ENCODE measurements around the gene SAYSD1.

SAYSD1 gene

GRCh38 chr6:39065561-39065960, 49.4 kb downstream of the SAYSD1 start:
- DNase-seq (ENCODE audit: low read depth), result no peak
- no peak overlapping the region for H3K4me3 ChIP-seq (ENCODE audit: low read depth, low read length)
- TF ChIP-seq, protein P1, sequence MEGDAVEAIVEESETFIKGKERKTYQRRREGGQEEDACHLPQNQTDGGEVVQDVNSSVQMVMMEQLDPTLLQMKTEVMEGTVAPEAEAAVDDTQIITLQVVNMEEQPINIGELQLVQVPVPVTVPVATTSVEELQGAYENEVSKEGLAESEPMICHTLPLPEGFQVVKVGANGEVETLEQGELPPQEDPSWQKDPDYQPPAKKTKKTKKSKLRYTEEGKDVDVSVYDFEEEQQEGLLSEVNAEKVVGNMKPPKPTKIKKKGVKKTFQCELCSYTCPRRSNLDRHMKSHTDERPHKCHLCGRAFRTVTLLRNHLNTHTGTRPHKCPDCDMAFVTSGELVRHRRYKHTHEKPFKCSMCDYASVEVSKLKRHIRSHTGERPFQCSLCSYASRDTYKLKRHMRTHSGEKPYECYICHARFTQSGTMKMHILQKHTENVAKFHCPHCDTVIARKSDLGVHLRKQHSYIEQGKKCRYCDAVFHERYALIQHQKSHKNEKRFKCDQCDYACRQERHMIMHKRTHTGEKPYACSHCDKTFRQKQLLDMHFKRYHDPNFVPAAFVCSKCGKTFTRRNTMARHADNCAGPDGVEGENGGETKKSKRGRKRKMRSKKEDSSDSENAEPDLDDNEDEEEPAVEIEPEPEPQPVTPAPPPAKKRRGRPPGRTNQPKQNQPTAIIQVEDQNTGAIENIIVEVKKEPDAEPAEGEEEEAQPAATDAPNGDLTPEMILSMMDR (conservative IDR thresholded peaks at IDR 0.05; ENCODE audit: low read depth, low read length), result no peak

GRCh38 chr6:39063526-39063925, 51.5 kb downstream of the SAYSD1 start:
- no peak overlapping the region for H3K4me3 ChIP-seq (ENCODE audit: low read depth, low read length)
- TF ChIP-seq, protein P1 (conservative IDR thresholded peaks at IDR 0.05; ENCODE audit: low read depth, low read length), result no peak

DNA sequence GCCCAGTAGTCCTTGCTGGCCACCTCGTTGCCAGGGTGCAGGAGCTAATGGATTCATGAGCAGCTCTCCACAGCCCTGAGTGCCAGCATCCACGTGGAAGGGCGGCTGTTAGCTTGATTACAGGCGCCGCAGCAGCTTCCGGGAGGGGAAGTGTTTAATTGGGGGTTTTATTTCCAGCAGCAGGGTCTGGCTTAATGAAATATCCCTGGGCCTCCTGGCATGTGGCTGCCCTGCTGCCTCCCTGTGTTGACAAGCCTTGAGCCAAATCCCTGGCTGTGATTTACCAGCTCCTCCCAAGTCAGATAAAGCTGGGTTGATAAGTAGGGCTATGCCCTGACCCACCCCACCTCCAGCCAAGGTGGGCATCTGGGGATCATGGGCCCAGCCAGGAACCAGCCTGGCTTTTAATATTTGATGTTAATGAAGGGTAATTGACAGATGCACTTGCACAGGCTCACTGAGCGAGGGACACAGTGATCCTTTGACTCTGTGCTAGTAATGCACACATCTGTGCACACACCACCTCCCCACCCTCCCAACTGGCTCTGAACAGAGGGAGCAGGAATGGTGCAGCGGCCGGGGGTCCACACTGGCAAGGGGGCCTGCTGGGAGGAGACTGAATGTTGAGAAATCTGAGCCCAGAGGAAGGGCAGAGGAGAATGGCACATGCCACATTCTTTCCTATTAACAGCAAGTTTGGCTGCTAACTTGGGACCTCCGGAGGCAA, 52.8 kb downstream of the SAYSD1 start:
- TF ChIP-seq, protein P1 (conservative IDR thresholded peaks at IDR 0.05; ENCODE audit: low read depth, low read length), result no peak

More at GRCh38 chr6:39063526-39063925, 51.5 kb downstream of the SAYSD1 start:
- no peak for DNase-seq (ENCODE audit: low read depth)

GRCh38 chr6:39061588-39061987, 53.4 kb downstream of the SAYSD1 start:
- H3K4me3 ChIP-seq (ENCODE audit: low read depth, low read length), result no peak overlapping the region
- DNase-seq (ENCODE audit: low read depth), result no peak
- TF ChIP-seq, protein P1 (conservative IDR thresholded peaks at IDR 0.05; ENCODE audit: low read depth, low read length), result no peak

More for the DNA sequence above, 52.8 kb downstream of the SAYSD1 start:
- no peak overlapping the region for H3K4me3 ChIP-seq (ENCODE audit: low read depth, low read length)
- DNase-seq (ENCODE audit: low read depth), result no peak

- no peak for DNase-seq (ENCODE audit: low read depth)
- no peak overlapping the region for H3K4me3 ChIP-seq (ENCODE audit: low read depth, low read length)
- TF ChIP-seq, protein P1 (conservative IDR thresholded peaks at IDR 0.05; ENCODE audit: low read depth, low read length), result no peak
Measured at GRCh38 chr6:39061182-39061581, 53.8 kb downstream of the SAYSD1 start.

GRCh38 chr6:39060467-39061160, 54.4 kb downstream of the SAYSD1 start:
- TF ChIP-seq, protein P1 (conservative IDR thresholded peaks at IDR 0.05; ENCODE audit: low read depth, low read length), result no peak
- no peak for DNase-seq (ENCODE audit: low read depth)
- no peak overlapping the region for H3K4me3 ChIP-seq (ENCODE audit: low read depth, low read length)

All from choroid plexus epithelial cell (primary cell).